Activated CD4-positive, alpha-beta memory T cell treated with anti-CD3 and anti-CD28 coated beads, Interleukin-2, amount 10 ng/mL, durations not matched to agents 7 days and 5 days (primary cell): Measurements from ENCODE around the gene UGT1A9. TPM values are rescaled to one million over a fixed set of nuclear protein-coding genes. Genes with fewer than 3 reads are reported as not detected.

Experiments used
- CTCF ChIA-PET: fragments of 350-600 bp; sonication (Branson Sonifier 250); formaldehyde crosslinking; loops from one replicate; lab custom pipeline; 2021; ENCODE audit warnings: antibody characterized with exemption, inconsistent platforms; lab: Charles Lee
- POLR2A ChIA-PET: fragments of 350-600 bp; sonication (Branson Sonifier 250); formaldehyde crosslinking; loops from one replicate; lab custom pipeline; 2021; ENCODE audit warnings: antibody characterized with exemption; lab: Charles Lee
- DNase-seq: peaks from one replicate; pipeline ENCODE4 v3.0.0-alpha.2; 2020
- H3K27ac Mint-ChIP-seq: one replicate; pipeline ENCODE4 v1.8.0; 2021; ENCODE audit warnings: mild to moderate bottlenecking, mixed read lengths
- H3K27me3 Mint-ChIP-seq: one replicate; pipeline ENCODE4 v1.8.0; 2021; ENCODE audit warnings: mixed read lengths
- H3K36me3 Mint-ChIP-seq: one replicate; pipeline ENCODE4 v1.8.0; 2021; ENCODE audit warnings: low read depth, mixed read lengths
- H3K4me1 Mint-ChIP-seq: one replicate; pipeline ENCODE4 v1.8.0; 2021; ENCODE audit warnings: mixed read lengths
- H3K4me3 Mint-ChIP-seq: one replicate; pipeline ENCODE4 v1.8.0; 2021; ENCODE audit warnings: mild to moderate bottlenecking, mixed read lengths
- H3K9me3 Mint-ChIP-seq: one replicate; pipeline ENCODE4 v1.8.0; 2021; ENCODE audit warnings: mixed read lengths
- total RNA-seq, 2 experiments: library from RNA; stranded (reverse); gene quantifications; one replicate each; pipeline ENCODE4 v1.2.3, GENCODE V29; 2021

UGT1A9 gene
- total RNA-seq, 2 experiments from 2014 or later: not detected

DNA sequence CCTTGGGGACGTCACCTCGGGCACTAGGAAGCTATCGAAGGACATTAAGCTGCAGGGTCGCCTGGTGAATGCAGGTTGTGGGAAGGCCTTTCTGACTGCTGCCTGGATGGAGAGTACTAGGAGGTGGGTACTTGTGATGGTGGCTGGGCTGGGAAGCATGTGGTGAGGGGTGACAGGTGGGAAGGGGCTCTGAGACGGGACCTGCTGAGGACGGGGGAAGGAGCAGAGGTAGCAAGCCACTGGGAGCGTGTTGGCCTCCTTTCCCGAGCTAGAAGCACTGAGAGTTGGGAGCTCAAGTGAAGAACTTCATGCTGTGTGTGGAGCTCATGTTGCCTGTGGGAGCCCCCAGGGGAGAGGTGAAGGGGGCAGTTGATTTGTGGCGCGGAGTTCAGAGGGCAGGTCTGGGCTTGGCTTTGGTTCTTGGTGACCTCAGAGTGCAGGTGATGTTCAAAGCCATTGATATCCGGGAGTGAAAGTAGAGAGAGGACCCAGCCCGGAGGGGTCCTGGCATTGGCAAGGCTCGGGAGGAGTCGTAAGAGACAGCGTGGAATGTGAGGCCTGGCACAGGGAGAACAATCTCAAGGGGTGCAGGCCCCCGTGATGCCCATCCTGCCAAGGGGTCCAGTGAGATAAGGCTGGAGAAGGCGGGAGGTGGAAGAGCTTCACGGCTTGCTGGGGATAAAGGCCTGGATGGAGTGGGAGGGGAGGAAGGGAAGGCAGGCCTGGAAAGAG lies 119.6 kb downstream of the UGT1A9 start:
- ChIA-PET CTCF (no interaction called here), POLR2A (no interaction called here)
- no peak overlapping the region for H3K4me3 Mint-ChIP-seq
- no peak overlapping the region for H3K27ac Mint-ChIP-seq
- no peak for DNase-seq
- no peaks in the 10 kb centered on the region for H3K9me3 Mint-ChIP-seq
- H3K27me3 Mint-ChIP-seq: no peaks in the 10 kb centered on the region
- no peaks in the 10 kb centered on the region for H3K4me1 Mint-ChIP-seq
- H3K36me3 Mint-ChIP-seq: no peaks in the 10 kb centered on the region

DNA sequence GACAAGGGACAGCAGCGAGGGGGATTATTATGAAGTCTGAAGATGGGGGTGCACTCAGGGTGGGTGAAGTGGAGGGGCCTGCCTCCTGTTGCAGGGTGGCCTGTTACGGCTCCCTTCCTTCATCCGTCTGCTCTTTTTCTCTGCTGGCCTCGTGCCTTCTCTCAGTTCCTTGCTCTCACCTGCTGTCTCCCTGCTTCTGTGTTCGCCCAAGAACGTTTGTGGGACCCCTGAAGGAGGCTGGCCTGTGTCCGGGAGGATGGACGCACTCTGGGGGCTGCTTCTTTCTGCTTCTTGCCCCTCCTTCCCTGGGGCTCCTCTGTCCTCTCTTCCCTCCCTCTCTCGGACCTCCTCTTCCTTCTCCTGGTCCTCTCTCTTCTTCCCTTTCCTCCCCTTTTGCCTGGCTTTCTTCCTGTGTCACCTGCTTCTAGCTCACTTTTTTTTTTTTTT lies 120.2 kb downstream of the UGT1A9 start:
- Mint-ChIP-seq H3K27ac (no peak overlapping the region), H3K9me3 (no peaks in the 10 kb centered on the region), H3K27me3 (no peaks in the 10 kb centered on the region), H3K36me3 (no peaks in the 10 kb centered on the region), H3K4me1 (no peaks in the 10 kb centered on the region), H3K4me3 (no peak overlapping the region)
- no peak for DNase-seq
- ChIA-PET POLR2A (no interaction called here), CTCF (no interaction called here)

DNA sequence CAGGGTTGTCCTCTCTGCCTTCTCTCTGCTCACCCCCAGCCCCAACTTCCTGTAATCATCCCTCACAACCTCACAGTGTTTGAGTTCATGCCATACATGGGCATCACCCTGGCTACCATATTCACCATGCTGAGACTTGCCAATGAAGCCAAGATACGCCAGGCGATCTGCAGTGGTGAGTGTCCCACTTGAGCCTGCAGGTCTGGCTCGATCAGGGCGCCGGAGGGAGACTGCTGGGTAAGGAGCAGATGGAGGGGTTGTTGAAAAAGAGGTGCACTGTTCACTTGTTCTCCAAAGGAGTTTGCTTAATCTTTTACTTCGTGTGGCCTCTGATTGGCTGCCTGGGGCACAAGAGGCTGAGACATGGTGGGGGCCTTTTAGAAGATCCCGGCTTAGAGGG lies 121.0 kb downstream of the UGT1A9 start:
- no peak overlapping the region for H3K27ac Mint-ChIP-seq

DNA sequence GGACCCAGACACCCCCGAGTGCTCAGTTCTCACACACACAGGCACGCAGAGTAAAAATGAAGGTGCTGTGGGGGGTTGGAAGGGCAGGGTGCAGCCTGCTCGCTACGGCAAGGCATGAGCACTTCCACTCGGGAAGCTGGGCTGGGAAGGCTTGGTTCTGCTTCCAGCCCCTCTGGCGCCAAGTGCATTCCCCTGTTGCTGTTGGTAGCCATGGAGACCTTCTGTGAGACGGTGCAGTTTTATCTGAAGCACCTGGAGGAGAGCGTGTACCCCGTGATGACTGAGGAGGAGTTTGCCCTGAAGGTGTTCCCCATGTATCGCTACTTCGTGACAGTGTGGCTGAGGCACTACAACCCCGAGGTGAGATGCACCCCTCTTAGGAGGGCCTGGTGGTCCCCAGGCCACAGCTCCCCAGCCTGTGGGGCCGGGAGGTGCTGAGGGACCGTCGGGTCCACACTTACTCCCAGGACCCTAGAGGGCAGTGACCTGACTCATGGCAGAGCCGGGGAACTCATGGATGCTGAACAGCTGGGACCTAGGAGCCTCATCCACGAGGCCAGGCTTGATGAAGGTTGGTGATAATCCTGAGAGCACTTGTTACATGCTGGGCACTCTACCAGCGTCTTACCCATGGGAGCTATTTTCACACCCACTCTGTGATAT lies 121.9 kb downstream of the UGT1A9 start:
- H3K4me1 Mint-ChIP-seq: no peaks in the 10 kb centered on the region
- H3K27me3 Mint-ChIP-seq: no peaks in the 10 kb centered on the region
- H3K36me3 Mint-ChIP-seq: no peaks in the 10 kb centered on the region

More for the DNA sequence above, 121.0 kb downstream of the UGT1A9 start:
- no peak for DNase-seq
- H3K4me1 Mint-ChIP-seq: no peaks in the 10 kb centered on the region
- ChIA-PET POLR2A (no interaction called here), CTCF (no interaction called here)
- H3K36me3 Mint-ChIP-seq: no peaks in the 10 kb centered on the region
- no peaks in the 10 kb centered on the region for H3K9me3 Mint-ChIP-seq
- H3K27me3 Mint-ChIP-seq: no peaks in the 10 kb centered on the region
- H3K4me3 Mint-ChIP-seq: no peak overlapping the region

GRCh38 chr2:233794128-233794658 lies 122.5 kb downstream of the UGT1A9 start:
- ChIA-PET POLR2A (no interaction called here), CTCF (no interaction called here)
- Mint-ChIP-seq H3K27me3 (no peaks in the 10 kb centered on the region), H3K4me3 (no peak overlapping the region), H3K36me3 (no peaks in the 10 kb centered on the region), H3K27ac (no peak overlapping the region), H3K9me3 (no peaks in the 10 kb centered on the region), H3K4me1 (no peaks in the 10 kb centered on the region)
- no peak for DNase-seq

More for the DNA sequence above, 121.9 kb downstream of the UGT1A9 start:
- Mint-ChIP-seq H3K9me3 (no peaks in the 10 kb centered on the region), H3K27ac (no peak overlapping the region), H3K4me3 (no peak overlapping the region)
- ChIA-PET POLR2A (no interaction called here), CTCF (no interaction called here)
- peak; percentile 14 for DNase-seq

DNA sequence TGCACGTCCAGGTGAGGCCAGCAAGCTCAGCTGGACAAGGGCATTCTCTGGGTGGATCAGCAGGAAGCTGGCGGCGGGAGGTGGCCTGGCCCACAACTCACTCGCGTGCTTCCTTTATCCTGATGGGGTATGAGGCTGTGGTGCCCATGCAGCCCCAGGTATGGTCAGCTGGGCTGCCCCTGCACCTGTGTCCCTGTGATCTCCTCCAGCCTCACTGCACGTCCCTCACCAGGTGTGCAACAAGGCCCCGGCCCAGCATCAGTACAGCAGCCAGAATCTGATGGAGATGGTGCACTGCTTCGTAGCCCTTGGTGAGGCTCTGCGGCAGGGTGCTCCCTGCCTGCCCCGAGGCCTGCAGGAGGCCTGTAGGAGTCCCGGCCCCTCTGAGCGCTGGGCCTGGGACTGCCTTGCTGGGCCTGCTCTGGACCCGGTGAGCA lies 124.1 kb downstream of the UGT1A9 start:
- DNase-seq: peak; percentile 8
- Mint-ChIP-seq H3K36me3 (no peaks in the 10 kb centered on the region), H3K27me3 (no peaks in the 10 kb centered on the region), H3K4me1 (no peaks in the 10 kb centered on the region), H3K9me3 (no peaks in the 10 kb centered on the region), H3K4me3 (no peak overlapping the region), H3K27ac (no peak overlapping the region)
- POLR2A ChIA-PET: no interaction called here
- CTCF ChIA-PET: no interaction called here

GRCh38 chr2:233796254-233796653 lies 124.6 kb downstream of the UGT1A9 start:
- Mint-ChIP-seq H3K36me3 (no peaks in the 10 kb centered on the region), H3K27me3 (no peaks in the 10 kb centered on the region), H3K27ac (no peak overlapping the region), H3K4me3 (no peak overlapping the region), H3K4me1 (peaks cover 2% of the 10 kb centered on the region), H3K9me3 (no peaks in the 10 kb centered on the region)
- CTCF ChIA-PET: no interaction called here
- POLR2A ChIA-PET: no interaction called here
- DNase-seq: no peak

DNA sequence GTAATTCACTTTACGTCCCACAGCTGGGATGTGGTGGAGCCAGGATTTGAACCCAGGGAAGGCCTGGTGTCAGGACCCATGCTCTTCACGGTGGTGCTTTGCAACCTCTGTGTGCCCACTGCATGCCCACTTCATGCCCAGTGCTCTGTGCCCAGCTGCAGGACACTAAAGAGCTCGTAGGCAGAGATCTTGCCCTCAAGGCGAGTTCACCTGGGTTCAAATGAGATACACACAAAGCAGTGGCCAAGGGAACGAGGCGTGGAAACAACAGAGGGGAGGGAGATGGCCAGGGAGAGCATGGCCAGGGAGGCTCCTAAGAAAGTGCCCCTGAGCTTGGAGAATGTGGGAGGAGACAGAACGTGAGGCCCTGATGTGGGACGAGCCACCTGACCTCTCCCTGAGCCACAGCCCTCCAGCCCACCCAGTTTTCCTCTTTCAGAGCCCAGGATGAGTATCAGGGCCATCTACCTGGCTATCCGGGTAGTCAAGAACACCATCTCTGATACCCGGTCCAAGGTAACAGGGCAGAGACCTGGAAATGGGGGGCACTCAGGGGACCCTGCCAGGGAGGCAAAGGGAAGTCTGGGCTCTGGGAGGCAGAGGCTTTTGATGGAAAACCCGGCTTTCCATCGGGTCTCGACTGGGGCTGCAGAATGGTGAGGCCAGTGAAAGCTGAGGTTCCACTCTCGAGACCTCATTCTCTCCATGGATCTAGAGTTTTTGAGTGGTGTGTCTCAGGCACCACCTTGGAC lies 126.8 kb downstream of the UGT1A9 start:
- no peaks in the 10 kb centered on the region for H3K27me3 Mint-ChIP-seq
- no peak overlapping the region for H3K4me3 Mint-ChIP-seq
- ChIA-PET POLR2A (no interaction called here), CTCF (no interaction called here)
- peaks cover 4% of the 10 kb centered on the region for H3K4me1 Mint-ChIP-seq
- H3K27ac Mint-ChIP-seq: no peak overlapping the region
- no peaks in the 10 kb centered on the region for H3K36me3 Mint-ChIP-seq
- DNase-seq: peak; percentile 7
- H3K9me3 Mint-ChIP-seq: no peaks in the 10 kb centered on the region

DNA sequence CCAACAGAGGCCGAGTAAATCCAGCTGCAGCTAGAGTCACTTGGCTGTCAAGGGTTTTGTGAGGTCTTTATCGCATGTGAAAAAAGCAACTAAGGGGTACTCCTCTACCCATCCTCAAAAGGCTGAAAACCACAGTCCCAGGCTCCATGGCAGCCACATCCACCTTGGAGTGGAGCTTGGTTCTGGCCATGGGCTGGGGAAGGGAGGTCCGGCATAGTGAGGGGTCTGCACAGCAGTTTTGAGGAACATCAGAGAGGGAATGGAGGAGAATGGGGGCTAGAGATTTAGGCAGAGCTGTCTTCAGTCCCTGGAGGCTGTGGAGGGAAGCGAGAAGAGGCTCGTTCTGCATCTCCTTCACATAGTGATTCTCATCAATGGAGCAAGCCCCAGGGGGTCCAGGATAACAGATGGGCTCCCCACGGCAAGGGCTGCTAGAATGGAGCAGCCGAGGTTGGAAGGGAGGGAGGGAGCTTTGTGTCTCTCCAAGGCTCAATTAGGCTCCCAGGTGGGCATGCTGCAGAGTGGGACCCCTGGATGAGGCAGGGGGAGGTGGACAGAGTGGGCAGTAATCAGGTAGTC lies 127.5 kb downstream of the UGT1A9 start:
- peaks cover 4% of the 10 kb centered on the region for H3K4me1 Mint-ChIP-seq
- no peak overlapping the region for H3K4me3 Mint-ChIP-seq
- CTCF ChIA-PET: no interaction called here
- H3K27me3 Mint-ChIP-seq: no peaks in the 10 kb centered on the region
- POLR2A ChIA-PET: no interaction called here
- no peak overlapping the region for H3K27ac Mint-ChIP-seq
- H3K9me3 Mint-ChIP-seq: no peaks in the 10 kb centered on the region
- DNase-seq: peak; percentile 7
- no peaks in the 10 kb centered on the region for H3K36me3 Mint-ChIP-seq

DNA sequence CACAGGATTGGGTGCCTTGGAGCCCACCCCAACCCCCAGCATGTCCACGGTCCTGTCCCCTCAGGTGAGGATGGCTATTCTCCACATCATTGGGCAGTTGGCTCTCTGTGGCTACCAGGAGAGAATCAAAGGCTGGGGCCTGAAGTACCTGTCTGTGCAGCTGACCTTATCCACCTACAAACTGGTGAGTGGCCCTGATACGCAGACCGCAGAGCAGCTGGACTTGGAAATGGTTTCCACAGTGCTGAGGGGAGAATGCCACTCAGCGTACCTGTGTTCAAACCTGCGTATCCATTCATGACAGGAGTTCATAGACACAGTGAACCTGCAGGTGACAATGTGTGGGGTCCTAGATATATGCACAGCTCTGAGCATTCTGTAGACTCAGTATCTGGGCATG lies 128.0 kb downstream of the UGT1A9 start:
- Mint-ChIP-seq H3K27me3 (no peaks in the 10 kb centered on the region), H3K27ac (no peak overlapping the region), H3K4me3 (no peak overlapping the region), H3K9me3 (no peaks in the 10 kb centered on the region), H3K4me1 (peaks cover 4% of the 10 kb centered on the region), H3K36me3 (no peaks in the 10 kb centered on the region)
- peak; percentile 9 for DNase-seq
- CTCF ChIA-PET: no interaction called here
- POLR2A ChIA-PET: no interaction called here

GRCh38 chr2:233800208-233800607 lies 128.5 kb downstream of the UGT1A9 start:
- Mint-ChIP-seq H3K4me1 (peaks cover 4% of the 10 kb centered on the region), H3K4me3 (no peak overlapping the region), H3K27me3 (peaks cover 4% of the 10 kb centered on the region), H3K9me3 (no peaks in the 10 kb centered on the region), H3K27ac (no peak overlapping the region), H3K36me3 (no peaks in the 10 kb centered on the region)
- ChIA-PET POLR2A (no interaction called here), CTCF (no interaction called here)
- DNase-seq: peak; percentile 7

GRCh38 chr2:233801357-233802131 lies 129.8 kb downstream of the UGT1A9 start:
- Mint-ChIP-seq H3K36me3 (no peaks in the 10 kb centered on the region), H3K27me3 (peaks cover 7% of the 10 kb centered on the region), H3K4me3 (no peak overlapping the region), H3K9me3 (no peaks in the 10 kb centered on the region), H3K27ac (no peak overlapping the region), H3K4me1 (peaks cover 4% of the 10 kb centered on the region)
- DNase-seq: peak; percentile 17
- ChIA-PET POLR2A (no interaction called here), CTCF (no interaction called here)
